K562 (cell line): ENCODE results near the gene FGFRL1.

Experiments used
- GATAD2A ChIP-seq: fragments of 450-650 bp; IDR thresholded peaks from 2 replicates; pipeline ENCODE4 v1.6.1; 2017
- LEF1 ChIP-seq: fragments of 450-650 bp; IDR thresholded peaks from 2 replicates; pipeline ENCODE4 v1.6.1; 2016; ENCODE audit warnings: mild to moderate bottlenecking
- NFATC3 ChIP-seq: fragments of 450-650 bp; IDR thresholded peaks from 2 replicates; pipeline ENCODE4 v1.6.1; 2017; ENCODE audit warnings: mild to moderate bottlenecking

DNA sequence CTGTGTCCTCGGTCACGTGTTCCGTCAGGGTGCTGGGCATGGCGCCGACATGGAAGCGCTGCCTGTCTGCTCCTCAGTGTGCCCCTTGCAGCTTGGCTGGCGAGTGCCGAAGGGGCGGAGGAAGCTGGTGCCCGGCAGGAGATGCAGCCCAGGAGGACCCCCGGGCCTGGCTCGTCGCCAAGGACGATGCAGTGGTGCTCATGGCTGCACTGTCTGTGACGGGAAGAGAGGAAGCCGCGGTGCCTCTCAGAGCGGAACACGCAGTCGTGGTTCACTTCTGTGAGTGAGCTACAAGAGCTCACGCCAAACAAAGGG lies 38.1 kb downstream of the FGFRL1 start:
- TF ChIP-seq NFATC3, result no peak
- no peak for TF ChIP-seq LEF1
- no peak for TF ChIP-seq GATAD2A
